ENCODE results near the gene DBNL. TPM values are rescaled to one million over a fixed set of nuclear protein-coding genes. Genes with fewer than 3 reads are reported as not detected.

The DBNL gene
- total RNA-seq, 1 donor from 2014 or later: 67.7 TPM

DNA sequence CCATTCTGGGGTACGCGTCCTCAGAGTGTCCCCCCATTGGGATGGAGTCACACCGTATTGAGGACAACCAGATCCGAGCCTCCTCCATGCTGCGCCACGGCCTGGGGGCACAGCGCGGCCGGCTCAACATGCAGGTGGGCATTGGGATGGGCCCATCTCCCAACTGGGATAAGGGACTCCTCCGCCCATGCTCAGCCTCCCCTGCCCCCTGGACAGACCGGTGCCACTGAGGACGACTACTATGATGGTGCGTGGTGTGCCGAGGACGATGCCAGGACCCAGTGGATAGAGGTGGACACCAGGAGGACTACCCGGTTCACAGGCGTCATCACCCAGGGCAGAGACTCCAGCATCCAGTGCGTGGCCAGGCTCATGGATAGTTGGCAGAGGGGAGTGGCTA is 65.5 kb downstream of the DBNL start:
- DNase-seq (ENCODE audit: low spot score): no peak

DNA sequence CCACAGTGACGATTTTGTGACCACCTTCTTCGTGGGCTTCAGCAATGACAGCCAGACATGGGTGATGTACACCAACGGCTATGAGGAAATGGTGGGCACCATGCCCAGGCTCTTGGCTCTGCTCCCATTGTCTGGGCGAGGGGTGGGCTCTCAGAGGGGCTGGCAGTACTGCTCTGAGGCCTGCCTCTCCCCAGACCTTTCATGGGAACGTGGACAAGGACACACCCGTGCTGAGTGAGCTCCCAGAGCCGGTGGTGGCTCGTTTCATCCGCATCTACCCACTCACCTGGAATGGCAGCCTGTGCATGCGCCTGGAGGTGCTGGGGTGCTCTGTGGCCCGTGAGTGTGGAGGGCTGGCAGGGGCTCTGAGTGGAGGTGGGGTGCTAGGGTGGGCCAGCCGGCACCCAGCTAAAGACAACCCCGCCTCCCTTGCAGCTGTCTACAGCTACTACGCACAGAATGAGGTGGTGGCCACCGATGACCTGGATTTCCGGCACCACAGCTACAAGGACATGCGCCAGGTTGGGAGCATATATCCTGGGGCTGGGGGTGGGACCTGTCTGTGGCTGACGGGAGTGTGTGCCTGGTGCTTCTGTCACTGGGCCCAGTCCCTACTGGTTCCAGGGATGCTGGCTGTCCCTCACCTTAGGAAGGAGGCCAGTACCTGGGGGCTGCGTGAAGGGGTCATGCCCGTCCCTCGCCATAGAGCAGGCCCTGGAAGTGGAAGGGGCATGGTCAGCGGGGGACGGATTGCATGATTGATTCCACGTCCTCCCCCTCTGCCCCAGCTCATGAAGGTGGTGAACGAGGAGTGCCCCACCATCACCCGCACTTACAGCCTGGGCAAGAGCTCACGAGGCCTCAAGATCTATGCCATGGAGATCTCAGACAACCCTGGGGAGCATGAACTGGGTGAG is 66.5 kb downstream of the DBNL start:
- DNase-seq (ENCODE audit: low spot score): no peak

Other genes with a start within 250 kb of the DBNL start
- 46.0 TPM for gene MRPS24, start 175.2 kb upstream of the DBNL start, total RNA-seq (ENCODE audit: insufficient read depth, low replicate concordance)
- gene URGCP, start 138.1 kb upstream of the DBNL start, total RNA-seq (ENCODE audit: insufficient read depth, low replicate concordance): 25.5 TPM
- gene UBE2D4, start 118.3 kb upstream of the DBNL start, total RNA-seq (ENCODE audit: insufficient read depth, low replicate concordance): 7.7 TPM
- gene SPDYE1, start 46.8 kb upstream of the DBNL start, total RNA-seq (ENCODE audit: insufficient read depth, low replicate concordance): not detected
- not detected for gene PGAM2, start 20.9 kb downstream of the DBNL start, total RNA-seq (ENCODE audit: insufficient read depth, low replicate concordance)
- gene POLM, start 37.8 kb downstream of the DBNL start, total RNA-seq (ENCODE audit: insufficient read depth, low replicate concordance): 29.1 TPM
- 77.0 TPM for gene AEBP1, start 59.6 kb downstream of the DBNL start, total RNA-seq (ENCODE audit: insufficient read depth, low replicate concordance)
- gene POLD2, start 78.8 kb downstream of the DBNL start, total RNA-seq (ENCODE audit: insufficient read depth, low replicate concordance): 32.7 TPM
- not detected for gene MYL7, start 96.6 kb downstream of the DBNL start, total RNA-seq (ENCODE audit: insufficient read depth, low replicate concordance)
- gene GCK, start 144.7 kb downstream of the DBNL start, total RNA-seq (ENCODE audit: insufficient read depth, low replicate concordance): 1.2 TPM
- gene YKT6, start 156.3 kb downstream of the DBNL start, total RNA-seq (ENCODE audit: insufficient read depth, low replicate concordance): 21.2 TPM